Measurements from ENCODE around the gene ABCC3.
"Not testable (repeated sequence)": the region's sequence is repeated elsewhere in the genome, so short reads cannot be mapped to it uniquely, and the experiment has no call there.

Gene ABCC3

DNA sequence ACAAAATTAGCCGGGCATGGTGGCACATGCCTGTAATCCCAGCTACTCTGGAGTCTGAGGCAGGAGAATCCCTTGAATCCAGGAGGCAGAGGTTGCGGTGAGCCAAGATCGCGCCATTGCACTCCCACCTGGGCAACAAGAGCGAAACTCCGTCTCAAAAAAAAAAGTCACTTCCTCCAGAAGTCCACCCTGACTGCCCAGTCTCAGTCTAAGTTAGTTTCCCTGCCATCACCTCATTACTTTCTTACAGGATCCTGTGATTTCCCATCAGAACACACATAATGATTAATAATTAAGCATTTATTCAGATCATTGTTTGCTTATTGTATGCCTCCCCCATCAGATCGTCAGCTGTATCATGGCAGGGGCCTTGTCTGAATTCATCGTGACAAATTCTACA, 31.6 kb downstream of the ABCC3 start:
- DNase-seq (ENCODE audit: low read depth), result no peak

DNA sequence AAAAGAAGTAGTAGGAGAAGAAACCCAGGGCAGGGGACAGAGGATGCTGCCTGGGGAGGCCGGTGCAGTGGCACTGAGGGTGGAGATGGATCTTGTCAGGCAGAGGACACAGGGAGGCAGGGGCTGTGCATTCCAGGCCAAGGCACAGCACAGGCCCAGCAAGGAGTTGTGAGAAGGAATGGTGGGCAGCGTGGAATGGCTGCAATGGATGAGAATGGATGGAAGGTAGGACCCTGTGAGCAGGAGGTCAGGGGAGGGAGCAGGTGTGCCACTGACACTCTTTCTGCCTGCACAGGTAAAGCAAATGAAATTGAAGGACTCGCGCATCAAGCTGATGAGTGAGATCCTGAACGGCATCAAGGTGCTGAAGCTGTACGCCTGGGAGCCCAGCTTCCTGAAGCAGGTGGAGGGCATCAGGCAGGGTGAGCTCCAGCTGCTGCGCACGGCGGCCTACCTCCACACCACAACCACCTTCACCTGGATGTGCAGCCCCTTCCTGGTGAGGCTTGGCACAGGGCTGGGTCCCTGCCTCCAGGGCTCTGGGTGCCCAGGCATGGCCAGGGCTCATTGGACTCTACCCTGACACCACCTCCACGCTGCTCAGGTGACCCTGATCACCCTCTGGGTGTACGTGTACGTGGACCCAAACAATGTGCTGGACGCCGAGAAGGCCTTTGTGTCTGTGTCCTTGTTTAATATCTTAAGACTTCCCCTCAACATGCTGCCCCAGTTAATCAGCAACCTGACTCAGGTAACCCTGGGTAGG, 32.8 kb downstream of the ABCC3 start:
- DNase-seq (ENCODE audit: low read depth), result no peak

DNA sequence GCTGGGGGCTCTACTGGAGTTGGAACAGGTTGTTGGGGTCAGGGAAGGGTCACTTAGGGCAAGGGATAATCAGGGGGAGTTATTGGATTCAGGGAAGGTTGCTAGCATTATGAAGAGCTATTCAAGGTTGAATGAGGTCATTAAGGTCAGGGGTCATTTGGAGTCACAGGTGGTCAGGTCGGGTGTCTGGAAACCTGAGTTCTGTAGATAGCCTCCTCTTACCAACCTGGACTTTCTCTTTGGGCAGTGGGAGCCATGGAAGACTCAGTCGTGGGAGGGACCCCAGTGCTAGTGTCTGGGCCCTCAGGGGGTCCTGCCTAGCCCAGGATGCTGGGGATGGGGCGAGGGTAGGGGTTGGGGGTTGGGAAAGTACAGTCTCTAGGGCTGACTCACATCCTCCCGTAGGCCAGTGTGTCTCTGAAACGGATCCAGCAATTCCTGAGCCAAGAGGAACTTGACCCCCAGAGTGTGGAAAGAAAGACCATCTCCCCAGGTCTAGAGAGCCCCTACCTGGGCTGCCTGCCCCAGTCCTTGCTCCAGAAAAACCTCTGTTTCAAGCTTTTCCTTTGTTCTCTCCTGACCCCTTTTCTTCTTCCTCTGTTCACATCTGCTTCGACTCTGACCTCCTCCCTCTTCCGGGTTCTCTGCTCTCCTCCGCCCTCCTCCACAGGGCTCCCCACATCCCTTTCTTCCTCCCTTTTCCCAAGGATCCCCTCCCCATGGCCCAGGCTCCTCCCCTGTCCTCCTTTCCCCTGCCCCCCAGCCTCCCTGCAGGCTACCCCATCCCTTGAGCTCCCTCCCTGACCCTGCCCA, 33.5 kb downstream of the ABCC3 start:
- no peak for DNase-seq (ENCODE audit: low read depth)

DNA sequence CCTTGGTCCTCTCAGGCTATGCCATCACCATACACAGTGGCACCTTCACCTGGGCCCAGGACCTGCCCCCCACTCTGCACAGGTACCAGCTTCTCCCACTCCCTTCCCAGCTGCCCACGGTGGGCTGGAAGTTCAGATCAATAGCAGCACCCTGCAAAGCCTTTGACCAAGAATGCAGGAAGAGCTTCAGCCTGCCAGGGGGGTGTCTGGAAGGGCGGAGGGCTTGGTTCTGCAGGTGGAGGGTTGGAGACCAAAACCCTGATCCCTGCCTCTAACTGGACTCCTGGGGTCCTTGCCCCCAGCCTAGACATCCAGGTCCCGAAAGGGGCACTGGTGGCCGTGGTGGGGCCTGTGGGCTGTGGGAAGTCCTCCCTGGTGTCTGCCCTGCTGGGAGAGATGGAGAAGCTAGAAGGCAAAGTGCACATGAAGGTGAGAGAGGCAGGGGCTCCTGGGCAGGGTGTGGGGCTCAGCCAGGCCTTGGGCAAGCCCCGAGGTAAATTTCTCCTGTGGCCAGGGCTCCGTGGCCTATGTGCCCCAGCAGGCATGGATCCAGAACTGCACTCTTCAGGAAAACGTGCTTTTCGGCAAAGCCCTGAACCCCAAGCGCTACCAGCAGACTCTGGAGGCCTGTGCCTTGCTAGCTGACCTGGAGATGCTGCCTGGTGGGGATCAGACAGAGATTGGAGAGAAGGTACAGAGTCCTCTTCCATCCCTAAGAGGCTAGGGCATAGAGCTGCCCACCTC, 34.3 kb downstream of the ABCC3 start:
- DNase-seq (ENCODE audit: low read depth), result no peak

DNA sequence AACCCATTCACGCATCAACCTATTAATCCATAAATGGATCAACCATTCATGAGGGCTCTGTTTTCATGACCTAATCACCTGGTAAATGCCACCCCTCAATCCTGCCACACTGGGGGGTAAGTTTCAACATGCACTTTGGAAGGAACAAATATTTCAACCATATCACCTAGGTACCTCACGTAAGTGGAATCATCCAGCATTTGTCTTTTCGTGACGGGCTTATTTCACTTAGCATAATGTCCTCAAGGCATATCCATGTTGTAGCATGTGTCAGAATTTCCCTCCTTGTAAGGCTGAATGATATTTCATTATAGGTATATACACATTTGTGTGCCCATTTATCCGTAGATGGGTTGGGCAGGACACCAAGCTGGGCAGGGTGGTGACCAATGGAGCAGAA, 37.4 kb downstream of the ABCC3 start:
- no peak for DNase-seq (ENCODE audit: low read depth)

DNA sequence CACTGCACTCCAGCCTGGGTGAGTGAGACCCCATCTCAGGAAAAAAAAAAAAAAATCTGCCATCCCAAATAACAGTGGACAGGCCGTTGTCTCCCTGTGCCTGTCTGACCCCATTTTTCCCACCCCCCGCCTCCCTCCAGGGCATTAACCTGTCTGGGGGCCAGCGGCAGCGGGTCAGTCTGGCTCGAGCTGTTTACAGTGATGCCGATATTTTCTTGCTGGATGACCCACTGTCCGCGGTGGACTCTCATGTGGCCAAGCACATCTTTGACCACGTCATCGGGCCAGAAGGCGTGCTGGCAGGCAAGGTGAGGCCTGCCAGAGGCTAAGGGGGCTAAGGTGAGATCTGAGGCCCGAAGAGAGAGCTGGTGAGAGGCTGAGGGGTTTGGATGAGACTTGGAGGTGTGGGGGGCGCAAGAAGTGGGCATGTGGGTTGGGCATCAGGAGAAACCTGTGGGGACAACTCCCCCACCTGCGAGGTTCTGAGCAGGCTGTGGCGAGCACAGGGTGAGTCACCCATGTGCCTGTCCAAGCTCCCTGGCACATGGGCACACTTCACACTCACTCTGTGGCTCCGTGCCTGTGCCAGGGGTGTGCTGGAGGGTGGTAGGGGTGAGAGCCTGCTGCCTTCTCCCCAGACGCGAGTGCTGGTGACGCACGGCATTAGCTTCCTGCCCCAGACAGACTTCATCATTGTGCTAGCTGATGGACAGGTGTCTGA, 38.3 kb downstream of the ABCC3 start:
- no peak for DNase-seq (ENCODE audit: low read depth)

DNA sequence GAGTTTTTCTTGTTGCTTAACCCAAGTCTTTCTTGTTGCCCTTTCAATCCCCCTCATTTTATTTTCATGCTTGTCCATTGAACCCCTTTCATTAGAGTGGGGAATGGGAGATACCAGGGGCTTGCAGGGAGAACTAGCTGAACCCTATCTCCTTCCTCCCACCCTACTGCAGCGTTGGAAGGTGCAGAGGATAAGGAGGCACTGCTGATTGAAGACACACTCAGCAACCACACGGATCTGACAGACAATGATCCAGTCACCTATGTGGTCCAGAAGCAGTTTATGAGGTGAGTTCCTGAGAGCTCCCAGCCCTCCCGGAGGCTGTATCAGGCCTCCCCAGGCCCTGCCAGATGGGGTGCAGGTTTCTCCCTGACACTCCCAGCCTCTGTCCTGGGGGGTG, 40.5 kb downstream of the ABCC3 start:
- no peak for DNase-seq (ENCODE audit: low read depth)

DNA sequence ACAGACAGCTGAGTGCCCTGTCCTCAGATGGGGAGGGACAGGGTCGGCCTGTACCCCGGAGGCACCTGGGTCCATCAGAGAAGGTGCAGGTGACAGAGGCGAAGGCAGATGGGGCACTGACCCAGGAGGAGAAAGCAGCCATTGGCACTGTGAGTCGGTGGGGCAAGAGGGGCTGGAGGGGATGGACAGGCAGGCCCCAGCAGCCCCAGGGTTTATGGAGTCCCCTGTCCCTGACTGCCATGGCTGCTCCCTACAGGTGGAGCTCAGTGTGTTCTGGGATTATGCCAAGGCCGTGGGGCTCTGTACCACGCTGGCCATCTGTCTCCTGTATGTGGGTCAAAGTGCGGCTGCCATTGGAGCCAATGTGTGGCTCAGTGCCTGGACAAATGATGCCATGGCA, 40.9 kb downstream of the ABCC3 start:
- DNase-seq (ENCODE audit: low read depth), result no peak

DNA sequence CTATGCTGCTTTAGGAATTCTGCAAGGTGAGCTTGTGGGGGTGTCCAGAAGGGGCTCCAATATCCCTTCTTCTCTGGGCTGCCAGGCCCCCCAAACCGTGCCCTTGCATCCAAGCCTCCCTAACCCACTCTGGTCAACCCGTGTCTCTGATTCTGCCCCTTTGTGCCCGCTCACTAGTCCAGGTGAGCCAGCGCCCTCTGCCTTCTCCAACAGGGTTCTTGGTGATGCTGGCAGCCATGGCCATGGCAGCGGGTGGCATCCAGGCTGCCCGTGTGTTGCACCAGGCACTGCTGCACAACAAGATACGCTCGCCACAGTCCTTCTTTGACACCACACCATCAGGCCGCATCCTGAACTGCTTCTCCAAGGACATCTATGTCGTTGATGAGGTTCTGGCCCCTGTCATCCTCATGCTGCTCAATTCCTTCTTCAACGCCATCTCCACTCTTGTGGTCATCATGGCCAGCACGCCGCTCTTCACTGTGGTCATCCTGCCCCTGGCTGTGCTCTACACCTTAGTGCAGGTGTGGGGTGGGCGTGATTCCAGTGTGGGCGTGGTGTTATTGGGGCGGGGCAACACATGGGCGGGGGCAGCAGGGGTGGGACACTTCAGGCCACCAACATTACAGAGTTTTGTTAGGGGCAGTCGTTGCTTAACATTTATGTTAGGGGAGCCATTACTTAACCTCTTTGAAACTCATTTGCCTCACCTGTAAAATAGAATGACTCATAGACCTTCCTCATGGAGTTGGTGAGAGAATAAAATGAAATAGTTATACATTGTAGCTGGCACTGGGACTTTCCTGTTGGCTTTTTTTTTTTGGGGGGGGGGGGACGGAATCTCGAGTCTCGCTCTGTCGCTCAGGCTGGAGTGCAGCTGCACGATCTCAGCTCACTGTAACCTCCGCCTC, 41.6 kb downstream of the ABCC3 start:
- DNase-seq (ENCODE audit: low read depth), result no peak

DNA sequence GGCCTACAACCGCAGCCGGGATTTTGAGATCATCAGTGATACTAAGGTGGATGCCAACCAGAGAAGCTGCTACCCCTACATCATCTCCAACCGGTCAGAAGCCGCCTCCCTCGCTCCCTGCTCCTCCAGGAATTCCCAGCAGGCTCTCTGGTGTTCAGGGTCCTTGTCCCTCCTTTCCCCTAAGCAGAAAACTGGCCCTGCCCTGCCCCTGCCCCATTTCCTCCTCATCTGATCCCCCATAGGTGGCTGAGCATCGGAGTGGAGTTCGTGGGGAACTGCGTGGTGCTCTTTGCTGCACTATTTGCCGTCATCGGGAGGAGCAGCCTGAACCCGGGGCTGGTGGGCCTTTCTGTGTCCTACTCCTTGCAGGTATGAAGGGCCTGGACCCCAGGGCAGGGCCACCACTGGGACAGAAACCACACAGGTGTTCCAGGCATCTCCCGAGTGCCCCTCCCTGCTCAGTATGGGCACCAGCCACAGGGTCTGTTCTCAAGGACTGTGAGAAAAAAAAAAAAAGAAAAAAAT, 43.2 kb downstream of the ABCC3 start:
- no peak for DNase-seq (ENCODE audit: low read depth)

DNA sequence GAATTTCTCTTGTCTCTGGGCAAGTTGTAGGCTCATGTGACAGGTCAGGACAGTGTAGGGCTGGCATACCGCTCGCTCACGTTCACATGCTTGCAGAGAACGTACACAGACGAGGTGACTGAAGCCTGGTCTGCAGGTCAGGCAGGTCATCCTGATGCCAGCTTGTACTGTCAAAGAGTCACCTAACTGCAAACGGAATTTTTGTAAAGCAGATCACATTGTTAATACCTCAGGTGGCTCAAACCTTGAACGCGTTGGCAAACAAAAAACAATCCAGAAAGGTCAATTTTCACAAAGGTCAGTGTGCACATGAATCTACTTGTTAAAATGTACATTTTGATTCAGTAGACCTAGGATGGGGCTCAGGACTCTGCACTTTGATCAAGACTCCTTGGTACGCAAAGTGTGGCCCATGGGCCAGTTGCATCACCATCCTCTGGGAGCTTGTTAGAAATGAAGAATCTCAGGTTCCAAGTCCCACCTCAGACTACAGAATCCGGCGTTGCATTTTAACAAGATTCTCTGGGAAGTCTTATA, 44.4 kb downstream of the ABCC3 start:
- no peak for DNase-seq (ENCODE audit: low read depth)

DNA sequence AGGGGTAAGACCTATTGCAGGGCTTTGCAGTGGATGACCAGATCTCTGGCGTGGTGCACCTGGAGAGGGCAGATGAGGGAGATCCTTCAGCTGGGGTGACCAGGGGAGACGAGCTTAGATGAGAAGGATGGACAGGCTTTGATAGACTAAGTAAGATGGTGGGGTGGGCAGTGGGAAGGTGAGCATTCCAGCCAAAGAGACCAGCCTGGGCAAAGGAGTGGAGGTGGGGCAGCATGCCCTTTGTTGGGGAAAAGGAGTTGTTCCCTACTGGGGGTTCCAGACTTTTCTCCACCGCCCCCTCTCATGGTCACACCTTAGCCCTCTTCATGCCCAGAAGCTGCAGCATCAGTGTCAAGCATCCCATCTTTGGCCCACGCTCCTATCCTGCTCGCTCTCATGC, 45.4 kb downstream of the ABCC3 start:
- no peak for DNase-seq (ENCODE audit: low read depth)

DNA sequence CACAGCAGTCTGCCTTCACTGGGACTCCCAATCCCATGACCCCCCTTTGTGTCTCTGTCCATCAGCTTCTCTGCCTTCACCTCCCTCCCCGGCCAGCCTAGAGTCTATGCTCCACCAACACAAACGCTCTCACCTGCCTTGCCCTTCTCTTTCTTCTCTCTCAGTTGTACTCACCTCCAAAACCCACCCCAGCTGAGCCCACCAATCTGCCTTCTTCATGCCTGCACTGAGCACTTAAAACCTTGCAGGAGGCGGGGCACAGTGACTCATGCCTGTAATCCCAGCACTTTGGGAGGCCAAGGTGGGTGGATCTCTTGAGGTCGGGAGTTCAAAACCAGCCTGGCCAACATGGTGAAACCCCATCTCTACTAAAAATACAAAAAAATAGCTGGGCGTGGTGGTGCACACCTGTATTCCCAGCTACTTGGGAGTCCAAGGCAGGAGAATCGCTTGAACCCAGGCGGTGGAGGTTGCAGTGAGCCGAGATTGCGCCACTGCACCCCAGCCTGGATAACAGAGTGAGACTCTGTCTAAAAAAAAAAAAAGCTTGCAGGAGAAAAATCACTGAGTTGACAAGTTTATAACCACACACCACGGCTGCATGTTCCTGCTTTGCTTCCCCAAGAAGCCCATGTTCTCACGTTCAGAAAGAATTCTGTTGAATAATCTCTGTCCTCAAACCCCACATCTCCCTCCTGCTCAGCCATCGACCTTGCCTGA, 46.0 kb downstream of the ABCC3 start:
- not testable (repeated sequence) for DNase-seq (ENCODE audit: low read depth)

DNA sequence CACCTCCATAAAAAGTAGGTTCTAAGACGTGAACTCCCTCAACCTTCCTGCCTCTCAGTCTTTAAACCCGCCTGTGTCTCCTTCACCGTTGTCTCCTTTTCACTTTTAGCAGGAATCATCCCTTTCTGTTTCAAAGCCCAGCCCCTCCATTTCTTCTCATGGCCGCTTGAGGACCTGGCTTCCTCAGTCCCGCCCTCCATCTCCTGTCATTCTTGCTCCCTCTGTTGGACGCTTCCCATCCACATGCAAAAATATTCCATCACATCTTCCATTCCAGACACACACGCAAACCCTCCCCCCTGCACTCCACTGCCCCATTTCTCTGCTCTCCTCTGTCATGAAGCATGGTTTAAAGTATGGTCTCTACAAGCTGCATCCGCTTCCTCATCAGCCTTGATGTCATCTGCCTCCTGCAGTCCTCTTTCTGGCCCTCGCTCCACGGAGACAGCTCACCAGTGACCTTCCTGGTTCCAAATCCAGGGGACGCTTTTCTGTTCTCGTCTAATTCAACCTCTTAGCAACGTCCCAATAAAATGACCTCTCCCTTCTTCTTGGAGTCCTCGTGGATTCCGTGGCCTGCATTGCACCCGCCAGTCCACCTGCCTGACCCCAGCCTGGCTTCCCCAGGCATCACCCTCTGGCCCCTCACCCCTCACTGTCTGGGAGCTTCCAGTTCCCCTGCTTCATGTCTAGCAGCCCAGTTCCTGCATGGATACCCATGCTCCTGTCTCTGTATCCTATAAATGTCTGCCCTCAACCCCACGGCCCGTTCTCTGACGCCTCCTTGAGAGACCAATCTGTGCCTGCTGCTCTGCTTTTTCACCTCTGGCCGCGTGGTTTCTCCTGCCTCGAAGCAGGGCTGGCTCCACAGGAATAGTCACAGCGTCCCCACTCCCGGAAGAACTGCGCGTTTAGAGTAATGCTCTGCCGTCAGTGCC, 46.9 kb downstream of the ABCC3 start:
- DNase-seq (ENCODE audit: low read depth), result no peak

DNA sequence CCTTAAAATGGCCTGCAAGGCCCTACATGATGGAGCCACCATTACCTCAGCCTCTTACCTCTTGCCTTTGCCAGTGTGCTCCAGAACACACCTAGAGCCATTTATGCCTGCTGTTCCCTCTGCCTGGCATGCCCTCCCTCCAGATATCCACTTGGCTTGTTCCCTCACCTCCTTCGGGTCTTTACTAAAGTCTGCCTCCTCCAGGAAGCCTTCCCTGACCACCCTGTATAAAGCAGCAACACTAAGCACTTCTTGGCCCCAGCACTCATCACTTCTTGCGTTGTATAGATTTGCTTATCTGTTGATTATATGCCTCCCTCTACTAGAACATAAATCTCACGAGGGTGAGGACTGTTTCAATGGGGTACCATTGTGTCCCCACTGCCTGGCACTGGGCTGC, 47.8 kb downstream of the ABCC3 start:
- DNase-seq (ENCODE audit: low read depth), result no peak

DNA sequence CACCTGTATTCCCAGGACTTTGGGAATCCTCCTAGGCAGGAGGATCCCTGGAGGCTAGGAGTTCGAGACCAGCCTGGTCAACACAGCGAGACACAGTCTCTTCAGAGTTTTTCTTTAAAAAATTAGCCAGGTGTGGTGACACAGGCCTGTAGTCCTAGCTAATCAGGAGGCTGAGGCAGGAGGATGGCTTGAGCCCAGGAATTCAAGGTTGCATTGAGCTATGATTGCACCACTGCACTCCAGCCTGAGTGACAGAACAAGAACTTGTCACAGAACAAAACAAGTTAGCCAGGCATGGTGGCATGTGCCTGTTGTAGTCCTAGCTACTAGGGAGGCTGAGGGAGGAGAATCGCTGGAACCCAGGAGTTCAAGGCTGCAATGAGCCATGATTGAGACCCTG, 48.3 kb downstream of the ABCC3 start:
- no peak for DNase-seq (ENCODE audit: low read depth)

DNA sequence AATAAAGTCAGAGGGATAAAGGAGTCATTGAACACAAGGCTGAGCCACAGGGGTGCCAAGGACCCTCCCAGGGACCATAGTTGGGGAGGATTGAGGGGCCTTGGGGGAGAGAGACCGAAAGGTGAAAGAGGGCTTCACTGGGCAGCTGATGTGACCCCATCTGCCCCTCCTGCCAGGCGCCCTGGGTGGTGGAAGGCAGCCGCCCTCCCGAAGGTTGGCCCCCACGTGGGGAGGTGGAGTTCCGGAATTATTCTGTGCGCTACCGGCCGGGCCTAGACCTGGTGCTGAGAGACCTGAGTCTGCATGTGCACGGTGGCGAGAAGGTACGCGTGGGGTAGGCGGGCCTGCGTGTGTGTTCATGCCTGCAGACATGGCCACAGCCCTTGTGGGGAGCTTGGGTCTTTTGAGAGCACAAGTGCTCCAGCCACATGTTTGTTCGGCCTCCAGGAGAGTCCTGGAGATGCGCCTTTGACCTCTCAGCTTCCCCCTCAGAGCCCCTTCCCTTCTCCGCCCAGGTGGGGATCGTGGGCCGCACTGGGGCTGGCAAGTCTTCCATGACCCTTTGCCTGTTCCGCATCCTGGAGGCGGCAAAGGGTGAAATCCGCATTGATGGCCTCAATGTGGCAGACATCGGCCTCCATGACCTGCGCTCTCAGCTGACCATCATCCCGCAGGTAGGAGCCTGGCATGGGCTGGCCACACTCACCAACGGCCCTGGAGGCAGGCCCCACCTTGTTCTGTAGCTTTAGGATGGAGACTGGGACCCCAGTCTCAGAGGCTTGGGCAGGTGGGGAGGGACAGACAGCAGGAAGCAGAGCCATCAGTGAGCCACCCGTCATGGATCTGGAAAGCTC, 49.0 kb downstream of the ABCC3 start:
- no peak for DNase-seq (ENCODE audit: low read depth)

DNA sequence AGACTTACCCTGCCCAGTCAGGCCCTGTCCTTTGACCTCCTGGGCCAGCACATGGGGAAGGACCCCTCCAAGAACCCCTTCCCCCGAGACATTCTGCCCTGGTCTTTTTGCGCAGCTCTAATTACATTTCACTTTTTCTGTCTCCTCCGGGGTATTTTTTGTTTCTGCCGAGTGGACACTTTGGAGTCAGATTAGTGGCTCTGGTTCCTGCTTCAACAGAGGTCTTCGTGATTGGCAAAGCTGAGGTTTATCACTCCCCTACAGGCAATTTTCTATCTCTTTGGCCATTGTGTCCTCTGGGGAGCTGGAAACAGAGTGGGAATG, 49.6 kb downstream of the ABCC3 start:
- DNase-seq (ENCODE audit: low read depth), result no peak

Data from CMK (cell line).